Tibial artery (tissue), 4 donors: ENCODE measurements around the gene FTCDNL1.

Source experiments
- DNase-seq, 2 donors: peaks; one replicate each; pipeline ENCODE4 v3.0.0-alpha.2; 2019
- H3K27ac ChIP-seq, 2 donors: fragments of 200-600 bp; sonication (generic) in 1 of 2; 1 replicate in 1 of 2; 2 replicates in 1 of 2; pipeline ENCODE4 v1.5.1; 2018 to 2019; ENCODE audit warnings: mild to moderate bottlenecking in 1 of 2
- H3K27me3 ChIP-seq, 2 donors: fragments of 200-600 bp; sonication (generic) in 1 of 2; one replicate each; pipeline versions ENCODE4 v1.5.1 to v1.6.0; 2016 to 2019
- H3K36me3 ChIP-seq, 3 donors: fragments of 200-600 bp; sonication (generic) in 2 of 3; one replicate each; pipeline ENCODE4 v1.5.1; 2016 to 2019; ENCODE audit warnings: mild to moderate bottlenecking in 2 of 3
- H3K4me1 ChIP-seq, 4 donors: fragments of 200-600 bp; sonication (generic) in 2 of 4; 1 replicate in 3 of 4; 2 replicates in 1 of 4; pipeline ENCODE4 v1.5.1; 2016 to 2019
- H3K4me3 ChIP-seq, 2 donors: fragments of 200-600 bp; sonication (generic) in 1 of 2; 1 replicate in 1 of 2; 2 replicates in 1 of 2; pipeline ENCODE4 v1.5.1; 2018 to 2019; ENCODE audit warnings: mild to moderate bottlenecking in 2 of 2
- H3K9me3 ChIP-seq, 3 donors: fragments of 200-600 bp; sonication (generic) in 1 of 3; one replicate each; pipeline ENCODE4 v1.5.1; 2016 to 2019
- CTCF ChIP-seq, 2 experiments: fragments of 200-600 bp in 1 of 2; fragments of 450-650 bp in 1 of 2; IDR thresholded peaks; one replicate each; pipeline ENCODE4 v1.5.1; 2017 to 2019; ENCODE audit warnings: antibody characterized with exemption in 2 of 2, mild to moderate bottlenecking in 1 of 2, moderate library complexity in 1 of 2
- intact Hi-C: fragments of 100-400 bp; cut with DNase I; formaldehyde crosslinking; loops from one replicate; pipeline ENCODE4 v1.15.0; 2023; ENCODE audit warnings: low total_unique reads

The FTCDNL1 gene

GRCh38 chr2:199830531-199830930 is 20.5 kb downstream of the FTCDNL1 start:
- no peak overlapping the region for H3K4me3 ChIP-seq
- H3K4me1 ChIP-seq, result no peaks in the 10 kb centered on the region
- H3K36me3 ChIP-seq, result no peaks in the 10 kb centered on the region
- intact Hi-C loops, result no loop called here
- no peaks in the 10 kb centered on the region for H3K9me3 ChIP-seq
- TF ChIP-seq CTCF (IDR thresholded peaks at IDR 0.05), result no peak
- no peak overlapping the region for H3K27ac ChIP-seq
- H3K27me3 ChIP-seq, result no peaks in the 10 kb centered on the region
- DNase-seq, result no peak

GRCh38 chr2:199829628-199830027 is 21.4 kb downstream of the FTCDNL1 start:
- H3K27ac ChIP-seq, result no peak overlapping the region
- H3K36me3 ChIP-seq, result no peaks in the 10 kb centered on the region
- no peaks in the 10 kb centered on the region for H3K9me3 ChIP-seq
- H3K4me3 ChIP-seq, result no peak overlapping the region
- H3K4me1 ChIP-seq, result no peaks in the 10 kb centered on the region
- no peak for TF ChIP-seq CTCF (IDR thresholded peaks at IDR 0.05)
- DNase-seq, result no peak
- intact Hi-C loops, result no loop called here
- H3K27me3 ChIP-seq, result no peaks in the 10 kb centered on the region

- no peak overlapping the region for H3K4me3 ChIP-seq
- H3K27me3 ChIP-seq, result no peaks in the 10 kb centered on the region
- H3K36me3 ChIP-seq, result no peaks in the 10 kb centered on the region
- no peak for TF ChIP-seq CTCF (IDR thresholded peaks at IDR 0.05)
- intact Hi-C loops, result no loop called here
- no peak for DNase-seq
- H3K27ac ChIP-seq, result no peak overlapping the region
- H3K9me3 ChIP-seq, result no peaks in the 10 kb centered on the region
- H3K4me1 ChIP-seq, result no peaks in the 10 kb centered on the region
Measured at GRCh38 chr2:199819746-199820145, 31.2 kb downstream of the FTCDNL1 start.

GRCh38 chr2:199818754-199819153 is 32.2 kb downstream of the FTCDNL1 start:
- Histone ChIP-seq H3K9me3 (no peaks in the 10 kb centered on the region), H3K4me3 (no peak overlapping the region), H3K4me1 (no peaks in the 10 kb centered on the region), H3K27ac (no peak overlapping the region), H3K27me3 (no peaks in the 10 kb centered on the region), H3K36me3 (no peaks in the 10 kb centered on the region)
- no peak for TF ChIP-seq CTCF (IDR thresholded peaks at IDR 0.05)
- intact Hi-C loops, result no loop called here
- DNase-seq, result no peak

DNA sequence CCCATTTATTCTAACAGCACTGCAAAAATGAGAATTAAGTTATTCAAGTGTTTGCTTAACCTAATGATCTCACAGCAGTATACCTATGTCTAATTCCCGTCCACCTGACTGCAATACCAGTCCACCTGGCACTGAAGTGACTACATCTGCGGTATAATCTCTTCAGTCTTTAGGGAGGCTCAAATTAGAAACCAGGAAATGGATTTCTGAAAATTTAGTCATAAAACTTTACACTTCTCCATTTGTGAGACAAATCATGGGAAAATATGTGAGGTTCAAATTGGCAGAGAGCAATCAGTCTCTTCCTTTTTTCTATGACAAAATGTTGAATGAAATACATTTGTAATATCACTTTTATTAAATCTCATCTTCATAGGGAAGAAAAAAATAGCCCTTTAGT is 33.0 kb downstream of the FTCDNL1 start:
- no peaks in the 10 kb centered on the region for H3K4me1 ChIP-seq
- intact Hi-C loops, result no loop called here
- no peak for TF ChIP-seq CTCF (IDR thresholded peaks at IDR 0.05)

GRCh38 chr2:199814817-199815211 is 36.2 kb downstream of the FTCDNL1 start:
- intact Hi-C loops, result no loop called here
- TF ChIP-seq CTCF (IDR thresholded peaks at IDR 0.05), result no peak
- H3K9me3 ChIP-seq, result no peaks in the 10 kb centered on the region
- no peak overlapping the region for H3K27ac ChIP-seq
- H3K4me1 ChIP-seq, result no peaks in the 10 kb centered on the region
- no peak overlapping the region for H3K4me3 ChIP-seq
- no peaks in the 10 kb centered on the region for H3K27me3 ChIP-seq
- no peak for DNase-seq
- no peaks in the 10 kb centered on the region for H3K36me3 ChIP-seq

More for the DNA sequence above, 33.0 kb downstream of the FTCDNL1 start:
- no peak overlapping the region for H3K4me3 ChIP-seq
- no peak overlapping the region for H3K27ac ChIP-seq
- H3K27me3 ChIP-seq, result no peaks in the 10 kb centered on the region
- H3K36me3 ChIP-seq, result no peaks in the 10 kb centered on the region
- H3K9me3 ChIP-seq, result no peaks in the 10 kb centered on the region
- no peak for DNase-seq
